Ovary (tissue), 3 donors: ENCODE data around the gene OR10A5.

Experiments
- EP300 ChIP-seq: sonication (generic); formaldehyde crosslinking; IDR thresholded peaks from one replicate; pipeline ENCODE4 v1.6.1; 2017; ENCODE audit warnings: antibody characterized with exemption
- POLR2A ChIP-seq: fragments of 450-650 bp; IDR thresholded peaks from one replicate; pipeline ENCODE4 v1.6.1; 2017; ENCODE audit warnings: antibody characterized with exemption, mild to moderate bottlenecking, moderate library complexity
- TF ChIP-seq, protein P1 (sequence below), 3 donors: fragments of 450-650 bp in 2 of 3; fragments of 200-600 bp in 1 of 3; IDR thresholded peaks; one replicate each; pipeline versions ENCODE4 v1.5.1 to v1.8.0; 2016 to 2022; ENCODE audit warnings: antibody characterized with exemption in 3 of 3, mild to moderate bottlenecking in 1 of 3
- donor health status: DM: no; HTN: no; CAD: no.

GRCh38 chr11:6875761-6876160 is 30.3 kb downstream of the OR10A5 start:
- TF ChIP-seq, protein P1, sequence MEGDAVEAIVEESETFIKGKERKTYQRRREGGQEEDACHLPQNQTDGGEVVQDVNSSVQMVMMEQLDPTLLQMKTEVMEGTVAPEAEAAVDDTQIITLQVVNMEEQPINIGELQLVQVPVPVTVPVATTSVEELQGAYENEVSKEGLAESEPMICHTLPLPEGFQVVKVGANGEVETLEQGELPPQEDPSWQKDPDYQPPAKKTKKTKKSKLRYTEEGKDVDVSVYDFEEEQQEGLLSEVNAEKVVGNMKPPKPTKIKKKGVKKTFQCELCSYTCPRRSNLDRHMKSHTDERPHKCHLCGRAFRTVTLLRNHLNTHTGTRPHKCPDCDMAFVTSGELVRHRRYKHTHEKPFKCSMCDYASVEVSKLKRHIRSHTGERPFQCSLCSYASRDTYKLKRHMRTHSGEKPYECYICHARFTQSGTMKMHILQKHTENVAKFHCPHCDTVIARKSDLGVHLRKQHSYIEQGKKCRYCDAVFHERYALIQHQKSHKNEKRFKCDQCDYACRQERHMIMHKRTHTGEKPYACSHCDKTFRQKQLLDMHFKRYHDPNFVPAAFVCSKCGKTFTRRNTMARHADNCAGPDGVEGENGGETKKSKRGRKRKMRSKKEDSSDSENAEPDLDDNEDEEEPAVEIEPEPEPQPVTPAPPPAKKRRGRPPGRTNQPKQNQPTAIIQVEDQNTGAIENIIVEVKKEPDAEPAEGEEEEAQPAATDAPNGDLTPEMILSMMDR (IDR thresholded peaks at IDR 0.05) = no peak
- TF ChIP-seq POLR2A = no peak
- no peak for TF ChIP-seq EP300
